Measurements from ENCODE around the gene SST.
"Not testable (repeated sequence)": the region's sequence is repeated elsewhere in the genome, so short reads cannot be mapped to it uniquely, and the experiment has no call there.

The SST gene

GRCh38 chr3:187684444-187684843 lies 14.2 kb upstream of the SST start:
- no peak for DNase-seq (ENCODE audit: low spot score)

GRCh38 chr3:187681756-187682155 lies 11.6 kb upstream of the SST start:
- not testable (repeated sequence) for DNase-seq (ENCODE audit: low spot score)

- peak; percentile 76 for DNase-seq (ENCODE audit: low spot score)
Measured at GRCh38 chr3:187679638-187680396, 9.6 kb upstream of the SST start.

GRCh38 chr3:187678726-187679268 lies 8.6 kb upstream of the SST start:
- peak; percentile 62 for DNase-seq (ENCODE audit: low spot score)

GRCh38 chr3:187677604-187678003 lies 7.4 kb upstream of the SST start:
- DNase-seq (ENCODE audit: low spot score), result no peak

- DNase-seq (ENCODE audit: low spot score), result no peak
Measured at GRCh38 chr3:187673012-187673411, 2.8 kb upstream of the SST start.

GRCh38 chr3:187667526-187667925 lies 2.7 kb downstream of the SST start:
- no peak for DNase-seq (ENCODE audit: low spot score)

GRCh38 chr3:187665764-187666402 lies 4.3 kb downstream of the SST start:
- no peak for DNase-seq (ENCODE audit: low spot score)

GRCh38 chr3:187665010-187665409 lies 5.2 kb downstream of the SST start:
- no peak for DNase-seq (ENCODE audit: low spot score)

- DNase-seq (ENCODE audit: low spot score), result no peak
Measured at GRCh38 chr3:187662848-187663409, 7.3 kb downstream of the SST start.

GRCh38 chr3:187661267-187661666 lies 8.9 kb downstream of the SST start:
- no peak for DNase-seq (ENCODE audit: low spot score)

- no peak for DNase-seq (ENCODE audit: low spot score)
Measured at GRCh38 chr3:187651282-187651681, 18.9 kb downstream of the SST start.

GRCh38 chr3:187648177-187648576 lies 22.0 kb downstream of the SST start:
- DNase-seq (ENCODE audit: low spot score), result no peak

- no peak for DNase-seq (ENCODE audit: low spot score)
Measured at GRCh38 chr3:187646906-187647660, 23.1 kb downstream of the SST start.

GRCh38 chr3:187645379-187645778 lies 24.8 kb downstream of the SST start:
- not testable (repeated sequence) for DNase-seq (ENCODE audit: low spot score)

GRCh38 chr3:187642861-187643260 lies 27.3 kb downstream of the SST start:
- no peak for DNase-seq (ENCODE audit: low spot score)

GRCh38 chr3:187641320-187642016 lies 28.7 kb downstream of the SST start:
- no peak for DNase-seq (ENCODE audit: low spot score)

- DNase-seq (ENCODE audit: low spot score), result no peak
Measured at GRCh38 chr3:187640569-187641059, 29.6 kb downstream of the SST start.

- DNase-seq (ENCODE audit: low spot score), result no peak
Measured at GRCh38 chr3:187639927-187640568, 30.1 kb downstream of the SST start.

GRCh38 chr3:187636528-187636927 lies 33.7 kb downstream of the SST start:
- DNase-seq (ENCODE audit: low spot score), result no peak

GRCh38 chr3:187630404-187630803 lies 39.8 kb downstream of the SST start:
- no peak for DNase-seq (ENCODE audit: low spot score)

All from HuH-7 (cell line).